Hematopoietic multipotent progenitor cell treated with erythropoietin and hydrocortisone succinate and interleukin-3 and kit ligand, for 6 days (in vitro differentiated cells): ENCODE measurements around the gene TRPC4.

Experiments used
- DNase-seq: peaks from one replicate; pipeline ENCODE4 v3.0.0-alpha.2; 2015

Gene TRPC4

DNA sequence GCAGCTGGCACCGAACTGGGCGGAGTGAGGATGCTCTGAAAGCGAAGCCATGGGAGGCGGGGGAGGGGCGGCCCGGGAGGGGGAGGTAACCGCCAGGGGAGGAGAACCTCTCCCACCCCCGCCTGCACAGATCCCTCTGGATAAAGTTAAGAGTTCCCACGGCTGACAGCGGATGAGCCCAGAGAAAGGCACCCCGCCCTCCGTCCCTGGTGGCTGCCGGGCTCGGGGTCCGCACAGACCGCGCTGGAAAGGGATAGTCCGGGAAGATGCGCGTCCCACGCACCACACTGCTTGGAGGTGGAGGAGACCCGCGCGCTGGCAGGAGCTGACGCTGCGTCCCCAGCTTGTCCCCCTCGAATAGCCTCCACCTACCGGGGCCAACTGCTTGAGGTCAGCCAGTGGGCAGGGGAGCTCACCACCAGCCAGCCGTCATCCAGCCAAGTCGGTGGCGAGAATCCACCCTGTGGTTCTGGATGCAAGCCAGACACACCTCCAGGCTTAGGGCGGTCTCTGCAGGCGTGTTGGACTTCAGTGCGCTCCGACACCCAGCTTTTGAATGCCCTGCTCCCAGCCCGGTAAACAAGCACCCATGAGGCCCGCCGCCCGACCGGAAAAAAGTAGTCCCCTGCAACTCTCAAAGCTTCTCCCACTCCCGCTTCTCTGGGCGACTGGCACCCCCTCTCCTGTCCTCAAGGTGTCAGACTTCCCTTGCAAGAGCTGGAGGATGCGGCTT, at the start of gene TRPC4:
TRPC4 (minus strand) TSS at position 17 of the 733 bp plus-strand sequence. CDS start 86,439 bp downstream, outside the sequence.
- peak; percentile 40 for DNase-seq

DNA sequence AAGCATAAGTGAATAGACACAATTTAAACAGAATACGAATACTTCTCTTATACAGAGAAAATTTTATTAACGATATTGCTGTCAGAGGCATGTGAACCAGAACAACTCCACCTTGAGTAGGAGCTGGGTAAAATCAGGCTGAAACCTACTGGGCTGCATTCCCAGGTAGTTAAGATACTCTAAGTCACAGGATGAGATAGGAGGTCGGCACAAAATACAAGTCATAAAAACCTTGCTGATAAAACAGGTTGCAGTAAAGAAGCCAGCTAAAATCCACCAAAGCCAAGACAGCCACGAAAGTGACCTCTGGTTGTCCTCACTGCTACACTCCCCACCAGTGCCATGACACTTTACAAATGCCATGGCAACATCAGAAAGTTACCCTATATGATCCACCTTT, 49.2 kb upstream of the TRPC4 start:
- DNase-seq = no peak

DNA sequence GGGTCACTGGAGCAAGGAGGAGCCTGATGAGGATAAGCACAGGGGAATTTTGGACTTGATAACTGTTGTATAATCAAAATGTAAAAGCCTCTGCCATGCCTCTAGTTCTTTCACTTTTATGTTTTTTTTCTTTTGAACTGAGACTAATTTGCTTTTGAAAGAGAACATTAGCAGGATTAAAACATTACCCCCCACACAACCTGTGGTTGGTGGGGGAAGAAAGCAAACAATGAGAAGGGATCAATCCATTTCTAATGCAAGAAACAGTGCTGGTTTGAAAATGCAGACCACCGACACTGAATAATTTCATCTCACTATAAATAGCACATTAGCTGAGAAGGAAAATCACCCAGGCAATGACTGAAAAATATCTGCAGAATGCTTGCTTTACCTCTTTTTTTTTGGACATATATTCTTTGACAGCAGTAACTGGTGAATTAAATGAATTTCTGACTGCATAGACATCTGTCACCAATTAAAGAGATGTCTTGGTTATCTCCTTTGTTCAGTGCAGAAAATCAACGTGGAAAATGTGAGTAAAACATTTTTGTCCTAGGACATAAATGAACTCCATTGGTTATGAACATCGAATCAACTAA, 48.6 kb upstream of the TRPC4 start:
- no peak for DNase-seq

DNA sequence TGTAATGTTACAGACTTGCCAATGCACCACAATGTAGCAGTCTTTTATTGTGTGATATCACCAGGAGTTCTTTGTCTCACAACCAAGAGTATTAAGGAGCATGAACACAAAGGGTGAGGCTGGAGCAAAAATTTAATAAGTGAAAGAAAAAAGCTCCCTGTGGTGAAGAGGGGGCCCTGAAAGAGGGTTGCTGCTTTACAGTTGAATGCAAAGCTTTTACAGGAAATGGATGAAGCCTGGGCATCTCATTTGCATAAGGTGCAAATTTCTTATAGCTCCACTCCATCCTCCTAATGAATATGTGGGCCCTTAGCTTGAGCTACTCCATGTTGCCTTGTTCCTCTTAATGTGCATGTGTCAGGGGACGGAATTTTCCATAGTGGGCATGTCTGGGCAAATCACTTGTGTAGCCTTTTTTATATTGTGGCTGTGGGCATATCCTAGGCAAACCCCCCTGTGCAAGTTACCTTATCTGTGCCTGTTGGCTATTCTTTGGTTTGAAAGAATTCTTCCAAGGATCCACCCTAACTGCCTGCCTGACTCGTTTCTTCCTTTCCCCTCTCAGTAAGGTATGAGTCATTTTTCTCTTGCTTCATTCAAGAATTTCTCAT, 45.3 kb upstream of the TRPC4 start:
- no peak for DNase-seq

DNA sequence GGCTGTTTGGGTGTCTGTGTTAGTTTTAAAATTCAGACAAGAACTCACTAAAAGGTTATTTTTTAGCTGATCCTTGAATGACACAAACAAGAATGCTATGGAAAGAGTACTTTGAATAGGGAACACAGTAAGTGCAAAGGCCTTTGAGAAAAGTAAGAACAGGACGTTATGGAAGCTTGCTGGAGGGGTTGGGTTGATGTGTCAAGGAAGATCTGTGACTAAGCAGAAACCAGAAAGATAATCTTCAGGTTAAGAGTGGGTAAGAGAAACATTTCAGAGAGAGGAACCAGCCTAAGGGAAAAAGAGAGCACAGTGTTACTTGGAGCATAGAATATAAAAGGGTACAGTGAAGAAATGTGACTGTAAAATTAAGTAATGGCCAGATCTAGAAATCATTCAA, 41.2 kb upstream of the TRPC4 start:
- DNase-seq = no peak

DNA sequence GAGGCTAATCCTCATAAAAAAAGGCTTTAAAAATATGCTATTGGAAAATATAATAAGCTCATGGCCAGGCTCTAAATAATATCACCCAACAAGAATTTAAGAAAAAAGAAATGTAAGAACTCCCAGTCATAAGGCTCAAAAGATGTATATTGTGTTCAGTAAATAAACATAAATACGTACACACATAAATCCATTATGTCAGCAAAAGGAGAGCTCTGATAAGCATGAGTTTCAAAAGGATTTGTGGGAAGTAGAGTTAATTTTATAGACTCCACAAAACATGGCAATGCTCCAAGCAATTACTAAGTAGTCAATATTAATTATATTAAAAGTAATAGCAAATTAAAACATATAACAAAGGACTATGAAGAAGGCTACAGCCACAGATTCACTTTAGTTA, 37.3 kb upstream of the TRPC4 start:
- DNase-seq = no peak

DNA sequence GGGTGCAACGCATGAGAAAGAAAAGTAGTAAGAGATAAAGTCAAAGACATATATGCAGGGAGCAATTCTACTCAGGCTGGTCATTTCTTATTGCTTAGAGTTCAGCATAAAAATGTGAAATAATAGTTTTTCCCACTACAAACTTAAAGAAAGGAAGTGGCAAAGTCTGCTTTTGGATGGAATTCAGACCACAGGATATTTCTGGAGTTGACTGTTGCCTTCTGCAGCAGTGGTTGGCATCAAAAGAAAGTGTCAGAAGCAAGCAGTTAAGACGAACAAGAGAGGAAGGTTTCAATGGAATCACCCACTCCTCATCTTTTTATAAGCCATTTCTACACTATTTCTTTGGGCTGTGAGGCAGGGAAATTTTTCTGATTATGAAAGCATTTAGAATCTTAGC, 36.2 kb upstream of the TRPC4 start:
- DNase-seq = no peak

DNA sequence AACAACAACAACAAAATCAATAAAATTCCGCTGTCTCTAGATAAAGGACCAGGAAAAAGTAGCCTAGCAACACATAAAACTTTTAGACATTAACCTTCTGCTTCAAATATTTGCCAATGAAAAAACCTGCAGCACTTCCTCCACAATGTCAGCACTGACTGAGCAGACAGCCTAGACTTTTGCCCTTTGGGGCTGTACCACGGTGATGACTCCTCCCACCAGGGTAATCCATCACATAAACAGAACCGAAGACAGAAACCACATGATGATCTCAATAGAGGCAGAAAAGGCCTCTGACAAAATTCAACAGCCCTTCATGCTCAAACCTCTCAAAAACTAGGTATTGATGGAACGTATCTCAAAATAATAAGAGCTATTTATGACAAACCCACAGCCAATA, 30.2 kb upstream of the TRPC4 start:
- DNase-seq = no peak

DNA sequence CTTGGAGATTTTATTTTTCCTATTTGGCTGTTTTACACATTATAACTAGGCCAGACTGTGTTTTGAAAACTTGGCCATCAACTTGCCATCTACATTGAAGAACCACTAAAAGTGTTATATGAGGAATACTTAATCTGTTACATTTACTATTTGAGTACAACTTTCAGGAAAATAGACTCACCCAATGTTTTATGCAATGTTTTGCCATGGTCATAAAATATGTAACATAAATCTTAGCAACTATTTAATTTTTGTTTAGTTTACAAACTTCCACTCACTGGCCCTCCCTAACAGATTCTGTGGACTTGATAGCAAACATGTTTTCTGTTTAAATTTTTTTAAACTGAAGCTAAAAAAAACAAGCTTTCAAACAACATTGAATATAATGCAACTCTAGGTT, 23.7 kb upstream of the TRPC4 start:
- DNase-seq = no peak

DNA sequence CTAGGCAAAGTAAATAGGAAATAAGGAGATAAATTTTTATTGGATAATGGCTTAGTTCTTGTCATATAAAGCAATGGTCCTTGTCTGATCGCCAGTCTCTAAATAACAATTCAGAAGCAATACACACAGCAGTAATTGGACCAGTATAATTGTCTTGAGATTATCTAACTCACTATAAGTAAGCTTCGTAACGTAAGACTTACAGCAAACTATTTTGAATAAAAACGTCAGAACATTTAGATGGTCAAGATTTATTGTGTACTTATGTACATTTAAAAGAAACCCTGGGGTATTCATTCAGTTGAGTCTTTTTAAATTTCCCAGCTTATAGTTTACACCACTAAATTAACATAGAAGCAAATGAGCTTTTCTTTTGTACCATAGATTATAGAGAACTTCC, 20.2 kb upstream of the TRPC4 start:
- no peak for DNase-seq

DNA sequence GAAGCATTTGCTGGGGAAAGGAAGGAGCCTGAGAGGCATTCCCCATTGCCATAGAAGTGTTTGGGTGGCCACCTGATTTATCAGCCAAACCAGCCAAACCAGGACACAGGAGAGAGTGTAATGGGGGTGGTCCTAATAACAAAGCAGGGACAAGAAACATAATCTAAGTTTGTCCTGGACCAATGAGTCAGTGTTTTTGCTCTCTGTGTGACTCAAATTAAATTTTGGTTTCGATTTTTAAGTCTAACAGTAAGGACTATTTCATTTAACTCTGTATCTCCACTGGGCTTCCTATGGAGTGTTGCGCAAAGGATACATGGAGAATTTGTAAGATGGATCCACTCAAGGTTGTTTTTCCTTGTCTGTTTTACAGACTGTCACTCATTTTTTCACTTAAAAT, 19.5 kb upstream of the TRPC4 start:
- no peak for DNase-seq

DNA sequence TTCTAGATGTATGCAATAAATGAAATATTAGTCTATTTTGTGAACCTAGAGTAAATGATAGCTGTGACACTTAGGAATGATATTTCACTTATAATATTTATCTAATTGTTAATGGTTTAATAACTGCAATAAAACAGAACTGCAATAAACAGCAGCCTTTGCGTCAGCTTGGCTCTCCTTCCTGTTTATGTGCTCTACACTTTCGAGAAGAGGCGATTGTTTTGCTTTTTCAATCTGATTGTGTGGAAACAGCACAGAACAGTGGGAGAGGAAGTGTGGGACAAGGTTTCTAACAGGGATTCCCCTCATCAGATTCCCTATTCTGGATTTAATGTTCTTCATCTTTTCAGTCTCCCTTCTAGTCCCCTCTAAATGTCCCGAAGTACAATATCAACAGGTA, 17.3 kb upstream of the TRPC4 start:
- no peak for DNase-seq

DNA sequence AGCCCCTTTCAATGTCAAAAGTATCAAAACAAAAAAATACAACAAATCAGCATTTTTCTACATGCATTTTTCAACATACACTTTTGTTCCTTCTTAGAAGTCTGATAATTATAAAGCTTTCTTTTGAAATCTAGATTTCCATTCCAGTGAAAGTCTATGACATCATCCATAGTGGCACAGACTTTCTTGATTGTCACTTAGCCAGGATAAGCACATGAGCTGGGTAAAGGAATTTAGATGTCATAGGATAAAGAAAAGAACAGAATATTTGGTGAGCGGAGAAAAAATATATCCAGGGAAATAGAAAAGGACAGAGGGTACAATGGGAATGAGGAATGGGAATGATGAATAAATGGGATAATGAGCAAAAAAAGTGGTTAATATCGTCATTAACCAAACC, 15.1 kb upstream of the TRPC4 start:
- no peak for DNase-seq

DNA sequence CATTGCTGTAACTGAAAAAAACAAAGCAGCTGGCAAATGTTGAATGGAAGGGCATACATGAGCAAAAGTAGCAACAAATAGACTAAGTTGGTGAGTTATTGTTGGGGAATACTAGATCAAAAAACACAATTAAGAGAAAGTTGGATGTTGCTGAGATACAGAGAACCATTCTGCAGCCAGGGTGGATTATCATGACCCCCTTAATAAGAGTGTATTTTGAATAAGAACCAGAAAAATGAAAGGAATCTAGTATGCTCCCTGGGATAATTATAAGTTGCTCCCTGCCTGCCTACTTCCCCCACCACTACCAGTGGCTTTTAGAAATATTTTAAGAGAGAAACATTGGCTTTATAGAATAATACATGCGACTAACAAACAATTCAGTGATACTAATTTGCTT, 14.5 kb upstream of the TRPC4 start:
- no peak for DNase-seq

DNA sequence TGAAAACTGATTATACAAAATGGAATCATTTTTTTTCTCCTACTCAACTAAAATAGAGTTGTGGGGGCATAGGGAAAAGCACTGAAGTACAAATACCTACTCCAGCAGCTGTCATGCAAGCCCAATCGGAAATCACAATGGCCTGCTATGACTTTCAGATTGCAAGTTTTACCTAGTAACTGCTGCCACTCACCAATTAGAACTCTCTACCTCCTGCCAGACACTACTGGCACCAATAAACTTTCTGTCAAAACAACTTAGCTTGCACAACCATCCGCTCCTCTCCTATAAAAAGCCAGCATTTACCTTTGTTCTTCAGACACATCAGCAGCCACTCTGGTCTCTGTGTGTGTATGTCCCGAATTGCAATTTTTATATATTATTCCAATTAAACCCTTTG, 9.3 kb upstream of the TRPC4 start:
- DNase-seq = no peak

DNA sequence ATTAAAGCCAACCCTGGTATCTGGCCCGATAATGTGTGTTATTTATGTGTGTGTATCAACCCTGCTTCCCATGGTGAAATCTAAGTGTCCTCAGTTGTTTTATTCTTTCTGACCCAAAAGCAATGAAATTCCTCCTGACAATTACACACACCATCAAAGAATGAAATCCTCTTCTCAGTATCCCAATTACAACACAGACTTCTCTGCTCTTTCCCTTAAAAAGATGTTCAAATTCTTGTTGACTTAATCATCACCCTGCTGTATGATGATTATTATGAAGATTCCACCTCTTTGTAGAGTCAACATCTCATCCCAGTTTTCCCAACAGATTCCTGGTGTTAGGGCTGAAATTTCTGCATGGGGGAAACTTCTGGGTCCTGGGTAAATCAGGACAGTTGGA, 8.9 kb upstream of the TRPC4 start:
- DNase-seq = no peak

DNA sequence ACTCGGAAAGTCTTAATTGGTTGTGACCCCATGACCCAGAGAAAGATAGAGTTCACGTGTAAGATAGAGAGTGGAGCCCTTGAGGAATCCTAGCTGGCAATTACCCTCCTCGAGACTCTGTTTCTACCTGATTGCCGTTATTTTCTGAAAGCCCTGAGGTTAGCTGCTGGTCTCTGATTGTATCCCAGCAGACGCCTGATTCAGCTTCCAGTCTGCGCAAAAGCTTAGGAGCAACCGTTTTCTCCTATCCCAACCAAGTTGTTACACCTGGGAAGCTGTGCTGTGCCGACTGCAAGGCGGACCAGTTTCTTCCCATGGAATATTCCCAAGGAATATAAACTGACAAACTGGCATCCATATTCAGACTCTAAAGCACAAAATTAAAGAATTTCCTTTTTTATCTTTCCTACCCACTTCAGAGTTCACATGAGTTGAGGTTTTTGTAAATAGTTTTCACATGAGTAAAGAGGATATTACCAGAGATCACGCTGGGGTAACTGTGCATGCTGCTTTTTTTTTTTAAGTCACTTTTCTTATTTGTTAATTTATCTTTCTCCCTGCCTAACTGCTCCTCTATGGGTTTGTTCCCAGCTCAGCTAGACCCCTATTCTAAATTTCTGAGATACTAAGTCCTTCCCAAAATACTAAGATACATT, 1.5 kb upstream of the TRPC4 start:
- no peak for DNase-seq

DNA sequence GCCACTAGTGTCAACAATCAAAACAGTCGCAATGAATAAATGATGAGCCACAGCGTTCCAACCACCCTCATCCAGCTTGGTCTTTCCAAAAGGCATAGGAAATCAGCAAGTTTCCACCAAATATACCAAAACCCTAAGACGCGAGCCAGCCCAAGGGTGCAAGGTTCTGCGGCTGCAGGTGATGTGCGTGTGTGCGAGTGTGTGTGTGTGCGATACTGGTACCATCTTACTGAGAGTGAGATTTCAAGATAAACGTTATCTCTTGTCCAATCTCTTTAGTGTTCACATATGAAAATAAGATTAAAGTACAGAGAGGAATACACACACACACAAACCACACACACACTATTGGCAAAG, 895 bp upstream of the TRPC4 start:
- no peak for DNase-seq

DNA sequence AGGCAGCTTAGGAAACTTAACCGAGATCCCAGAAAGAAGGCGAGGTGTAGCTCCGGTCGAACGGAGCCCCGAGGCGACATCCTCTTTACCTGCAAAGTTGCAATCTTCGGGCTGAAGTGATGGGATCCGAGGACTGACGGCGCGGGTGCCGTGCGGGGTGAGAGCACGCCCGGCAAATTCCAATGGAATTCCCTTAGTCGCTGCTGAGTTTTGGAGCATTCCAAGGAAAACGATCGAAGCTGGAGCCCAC, 141 bp downstream of the TRPC4 start:
- DNase-seq = no peak

DNA sequence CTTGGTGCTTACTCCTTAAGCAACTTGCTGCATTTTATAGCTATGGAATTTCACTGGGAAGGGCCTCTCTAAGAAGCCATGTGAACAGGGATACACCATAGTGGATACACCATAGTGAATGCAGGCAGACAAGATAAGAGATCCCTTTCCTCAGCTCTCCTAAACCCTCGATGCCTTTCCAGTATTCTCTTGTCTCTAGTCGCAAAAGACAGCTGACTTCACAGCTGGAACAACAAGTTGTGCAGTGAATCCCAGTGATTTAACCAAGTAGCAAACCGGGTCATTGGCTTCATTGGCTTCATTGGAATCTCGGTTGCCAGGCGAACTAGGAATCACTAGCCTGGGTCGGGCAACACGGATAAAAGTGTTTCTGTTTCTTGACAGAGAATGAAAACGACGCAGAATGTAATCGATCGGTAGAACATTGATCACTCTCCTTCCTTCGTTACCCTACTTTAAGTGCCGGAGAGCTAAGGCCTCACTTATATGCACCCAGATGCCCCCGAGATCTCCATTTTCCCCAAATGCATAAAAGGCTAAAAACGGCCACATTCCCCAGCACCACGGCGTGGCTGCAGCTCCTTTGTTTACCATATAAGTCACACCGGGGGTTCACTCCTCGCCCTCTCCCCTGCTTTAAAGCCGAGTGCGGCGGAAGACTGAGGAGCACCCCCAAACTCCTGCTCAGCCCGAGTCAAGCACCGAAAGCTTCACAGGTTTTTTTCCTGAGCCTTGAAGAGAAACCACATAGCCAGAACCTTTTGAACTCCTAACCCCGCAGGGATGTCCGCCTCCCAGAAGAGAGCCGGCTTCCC, 674 bp downstream of the TRPC4 start:
- no peak for DNase-seq

DNA sequence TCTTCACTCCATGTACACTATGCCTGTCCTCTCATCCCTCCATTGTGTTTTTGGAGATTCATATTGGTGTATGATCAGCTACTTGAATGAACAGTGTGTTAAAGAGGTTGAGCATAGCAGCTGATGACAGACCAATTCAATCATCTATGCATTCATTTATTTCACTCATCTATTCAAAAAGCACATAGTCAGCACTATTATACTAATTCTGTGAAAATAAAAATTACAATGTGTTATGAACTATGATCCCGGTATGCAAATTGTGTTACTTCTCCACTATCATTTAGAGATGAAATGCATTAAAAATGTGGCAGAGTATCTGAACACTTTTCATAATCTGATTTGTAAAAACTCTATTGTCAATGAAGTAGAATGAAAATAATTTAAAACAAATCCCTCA, 5.9 kb downstream of the TRPC4 start:
- no peak for DNase-seq

DNA sequence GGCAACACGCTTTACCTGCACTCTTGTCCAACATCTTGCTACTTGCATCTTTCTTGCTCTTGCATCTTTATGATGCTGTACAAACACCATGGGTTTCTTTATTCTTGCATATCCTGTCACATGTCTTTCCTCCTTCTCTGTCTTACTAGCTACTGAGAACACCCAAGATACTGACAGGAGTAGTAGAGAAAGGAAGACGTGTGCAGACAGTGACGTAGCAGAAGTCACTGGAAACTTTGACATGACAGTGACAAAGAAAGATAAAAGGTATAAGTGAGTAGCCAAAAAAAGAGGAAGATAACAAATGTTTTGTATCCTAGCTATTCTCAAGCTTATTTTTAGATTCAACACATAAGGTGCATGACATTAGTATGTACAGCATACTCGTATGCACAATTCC, 34.2 kb downstream of the TRPC4 start:
- no peak for DNase-seq

DNA sequence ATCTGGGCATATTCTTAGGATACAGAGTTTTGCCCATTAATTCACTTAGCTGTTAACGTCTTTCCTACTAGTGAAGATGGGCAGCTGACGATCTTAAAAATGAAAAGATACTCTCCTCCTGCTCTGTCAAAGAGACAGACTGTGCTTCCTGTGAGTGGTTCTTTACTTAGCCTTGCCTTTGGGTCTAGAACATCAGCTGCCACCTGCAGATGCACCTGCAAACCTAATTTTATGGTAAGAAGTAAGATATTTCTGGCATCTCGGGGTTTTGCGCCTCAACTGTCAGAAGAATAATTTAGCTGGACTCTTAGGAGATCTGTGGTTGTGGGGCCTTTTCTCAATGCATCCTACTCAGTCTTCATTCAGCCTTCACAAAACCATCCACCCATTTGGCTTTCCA, 36.2 kb downstream of the TRPC4 start:
- DNase-seq = no peak

DNA sequence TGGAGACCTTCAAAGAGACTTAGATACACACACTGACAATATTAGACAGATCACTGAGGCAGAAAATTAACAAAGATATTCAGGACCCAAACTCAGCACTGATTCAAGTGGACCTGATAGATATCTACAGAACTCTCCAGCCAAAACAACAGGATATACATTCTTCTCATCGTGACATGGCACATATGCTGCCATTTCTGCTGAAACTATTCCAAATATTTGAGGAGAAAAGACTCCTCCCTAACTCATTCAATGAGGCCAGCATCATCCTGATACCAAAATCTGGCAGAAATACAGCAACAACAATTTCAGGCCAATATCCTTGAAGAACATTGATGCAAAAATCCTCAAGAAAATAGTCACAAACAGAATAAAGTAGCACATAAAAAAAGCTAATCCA, 53.3 kb downstream of the TRPC4 start:
- DNase-seq = no peak
